GM13977 (cell line): ENCODE measurements around the gene PACC1.

Experiments
- DNase-seq: peaks from one replicate; pipeline ENCODE4 v3.0.0; 2012; ENCODE audit warnings: low spot score
- in situ Hi-C: fragments of 300-500 bp; cut with MboI; formaldehyde crosslinking; loops from one replicate; pipeline ENCODE4 v1.12.0; 2022; ENCODE audit warnings: low sequenced_read_pairs, low pct_unique_long_range_greater_than_20kb, mixed read lengths, inconsistent platforms; ENCODE audit not compliant: unreplicated experiment
- TF ChIP-seq, protein P1 (sequence below): IDR thresholded peaks from 2 replicates; pipeline ENCODE4 v1.5.1; 2012; ENCODE audit warnings: mild to moderate bottlenecking, control low read depth; ENCODE audit not compliant: insufficient read depth; ENCODE audit errors: extremely low read depth, missing control alignments

PACC1 gene

DNA sequence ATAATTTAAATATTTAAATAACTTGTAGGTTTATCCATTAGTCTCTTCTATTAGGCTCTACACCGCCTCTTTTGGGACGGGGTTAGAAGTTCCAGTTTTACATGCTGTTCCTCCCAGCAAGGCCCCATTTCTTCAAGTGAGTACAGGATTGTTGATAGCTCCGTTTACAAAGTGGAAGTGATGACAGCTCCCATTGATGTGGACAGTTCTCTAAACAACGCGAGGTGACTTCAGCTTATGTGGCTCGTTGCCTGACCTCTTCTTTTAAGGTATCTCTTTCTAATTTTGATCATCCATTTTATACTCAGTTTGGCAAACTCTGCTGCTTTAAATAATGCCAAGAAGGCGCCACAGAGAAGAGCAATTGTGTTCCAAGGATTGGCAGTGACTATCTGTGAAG is 49.7 kb downstream of the PACC1 start:
- no peak for DNase-seq
- TF ChIP-seq, protein P1, sequence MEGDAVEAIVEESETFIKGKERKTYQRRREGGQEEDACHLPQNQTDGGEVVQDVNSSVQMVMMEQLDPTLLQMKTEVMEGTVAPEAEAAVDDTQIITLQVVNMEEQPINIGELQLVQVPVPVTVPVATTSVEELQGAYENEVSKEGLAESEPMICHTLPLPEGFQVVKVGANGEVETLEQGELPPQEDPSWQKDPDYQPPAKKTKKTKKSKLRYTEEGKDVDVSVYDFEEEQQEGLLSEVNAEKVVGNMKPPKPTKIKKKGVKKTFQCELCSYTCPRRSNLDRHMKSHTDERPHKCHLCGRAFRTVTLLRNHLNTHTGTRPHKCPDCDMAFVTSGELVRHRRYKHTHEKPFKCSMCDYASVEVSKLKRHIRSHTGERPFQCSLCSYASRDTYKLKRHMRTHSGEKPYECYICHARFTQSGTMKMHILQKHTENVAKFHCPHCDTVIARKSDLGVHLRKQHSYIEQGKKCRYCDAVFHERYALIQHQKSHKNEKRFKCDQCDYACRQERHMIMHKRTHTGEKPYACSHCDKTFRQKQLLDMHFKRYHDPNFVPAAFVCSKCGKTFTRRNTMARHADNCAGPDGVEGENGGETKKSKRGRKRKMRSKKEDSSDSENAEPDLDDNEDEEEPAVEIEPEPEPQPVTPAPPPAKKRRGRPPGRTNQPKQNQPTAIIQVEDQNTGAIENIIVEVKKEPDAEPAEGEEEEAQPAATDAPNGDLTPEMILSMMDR: no peak
- in situ Hi-C loops: loop anchor here (25.0 kb wide), 1 partner anchor 678 kb away; the partner anchor contains the start of gene NEK2

DNA sequence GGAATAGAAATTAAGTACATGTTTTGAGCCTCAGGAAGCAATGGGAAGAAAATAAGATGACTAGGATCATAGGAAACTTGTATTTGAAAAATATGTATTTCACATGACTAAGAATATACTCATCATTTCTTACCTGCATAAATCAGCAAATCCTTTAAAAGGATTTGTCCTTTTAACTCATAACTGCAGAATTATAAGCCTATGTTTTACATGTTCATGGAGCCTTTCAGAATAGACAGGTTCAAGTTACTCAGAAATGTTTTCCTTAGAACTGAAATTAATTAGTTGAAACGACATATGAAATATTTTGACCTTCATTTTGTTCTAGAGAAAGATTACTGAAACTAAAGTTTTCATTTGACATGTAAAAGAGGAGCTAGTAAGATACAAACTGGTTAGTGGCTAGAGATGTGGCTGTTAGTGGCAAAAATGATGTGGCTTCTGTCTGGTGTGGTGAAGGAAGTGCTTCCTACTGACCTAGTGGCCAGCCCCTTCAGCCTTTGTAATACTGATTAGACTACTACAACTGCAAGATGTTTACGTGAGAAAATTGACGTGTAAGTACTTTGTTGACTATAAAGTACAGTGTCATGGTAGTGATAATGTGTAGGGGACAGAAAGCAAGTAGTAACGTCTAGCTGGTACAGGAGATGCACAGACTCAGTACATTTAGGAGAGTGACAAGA is 54.7 kb downstream of the PACC1 start:
- DNase-seq: no peak
- TF ChIP-seq, protein P1: no peak
- in situ Hi-C loops: loop anchor here (10.0 to 25.0 kb wide), 2 partner anchors 285 to 673 kb away; partner anchors contain the start of gene NEK2

DNA sequence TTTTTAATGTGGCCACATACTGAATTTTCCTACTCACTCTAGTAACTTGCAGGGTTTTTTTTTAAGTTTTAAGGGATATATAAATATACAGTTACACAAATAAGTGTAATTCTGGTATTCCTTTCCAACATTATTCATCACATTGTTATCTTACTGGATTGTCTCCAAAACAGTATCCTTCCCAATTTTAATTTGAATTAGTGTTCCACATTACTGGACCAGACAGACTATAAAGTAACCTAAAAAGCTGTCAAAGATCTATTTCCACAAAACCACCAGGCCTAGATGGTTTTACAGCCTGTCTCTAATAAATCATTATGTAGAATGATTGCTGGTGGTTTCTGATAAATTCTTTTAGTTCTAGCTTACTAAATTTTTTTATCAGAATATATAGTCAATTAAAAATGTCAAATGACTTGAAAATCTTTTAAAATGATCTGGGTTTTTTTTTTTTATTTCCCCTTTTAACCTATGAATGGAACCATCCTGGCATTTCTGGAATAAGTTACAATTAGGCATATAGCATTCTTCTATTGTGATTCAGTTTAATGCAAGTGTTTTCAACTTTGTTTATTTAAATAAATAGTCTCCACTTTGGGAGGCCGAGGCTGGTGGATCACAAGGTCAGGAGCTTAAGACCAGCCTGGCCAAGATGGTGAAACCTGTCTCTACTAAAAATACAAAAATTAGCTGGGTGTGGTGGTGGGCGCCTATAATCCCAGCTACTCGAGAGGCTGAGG is 59.3 kb downstream of the PACC1 start:
- in situ Hi-C loops: loop anchor here (10.0 to 25.0 kb wide), 2 partner anchors 281 to 668 kb away; partner anchors contain the start of gene NEK2
- TF ChIP-seq, protein P1: no peak
- no peak for DNase-seq

DNA sequence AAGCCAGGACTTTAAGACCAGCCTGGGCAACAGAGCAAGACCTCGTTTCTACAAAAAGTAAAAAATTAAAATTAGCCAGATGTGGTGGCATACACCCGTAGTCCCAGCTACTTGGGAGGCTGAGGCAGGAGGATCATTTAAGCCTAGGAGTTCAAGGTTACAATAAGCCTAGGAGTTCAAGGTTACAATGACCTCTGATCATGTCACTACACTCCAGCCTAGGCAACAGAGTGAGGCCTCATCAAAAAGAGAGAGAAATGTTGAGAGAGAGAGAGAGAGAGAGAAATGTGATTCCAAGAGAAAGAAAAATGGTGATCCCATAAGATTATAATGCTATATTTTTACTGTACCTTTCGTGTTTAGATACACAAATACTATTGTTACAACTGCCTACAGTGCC is 60.2 kb downstream of the PACC1 start:
- TF ChIP-seq, protein P1: no peak
- no peak for DNase-seq
- in situ Hi-C loops: loop anchor here (10.0 to 25.0 kb wide), 2 partner anchors 280 to 667 kb away; partner anchors contain the start of gene NEK2

DNA sequence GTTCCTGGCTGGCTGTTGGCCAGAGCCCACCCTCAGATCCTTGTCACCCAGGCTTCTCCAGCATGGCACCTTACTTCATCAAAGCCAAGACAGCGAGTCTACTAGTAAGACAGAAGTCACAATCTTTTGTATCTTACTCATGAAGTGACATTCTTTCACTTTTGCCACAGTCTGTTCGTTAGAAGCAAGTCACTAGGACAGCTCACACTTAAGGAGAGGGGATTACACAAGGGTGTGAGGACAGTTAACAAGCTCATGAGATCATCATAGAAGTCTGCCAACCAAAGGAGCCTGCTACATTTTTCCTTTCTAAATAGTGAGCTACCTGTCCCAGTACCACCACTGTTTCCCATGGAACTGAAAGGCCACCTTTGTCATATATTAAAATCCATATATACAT is 61.5 kb downstream of the PACC1 start:
- in situ Hi-C loops: loop anchor here (10.0 to 25.0 kb wide), 2 partner anchors 278 to 666 kb away; partner anchors contain the start of gene NEK2

More for the DNA sequence above, 61.5 kb downstream of the PACC1 start:
- TF ChIP-seq, protein P1: no peak
- no peak for DNase-seq
